GM12801 (cell line): Measurements from ENCODE around the gene SAMD9L.

Experiments
- CTCF ChIP-seq: IDR thresholded peaks from one replicate; pipeline ENCODE4 v1.5.1; 2011; ENCODE audit warnings: control low read depth; ENCODE audit not compliant: insufficient read length; ENCODE audit errors: extremely low read depth

SAMD9L gene

GRCh38 chr7:93176992-93177580 lies 28.9 kb upstream of the SAMD9L start:
- TF ChIP-seq CTCF = no peak

- TF ChIP-seq CTCF = no peak
Measured at GRCh38 chr7:93175219-93175618, 27.0 kb upstream of the SAMD9L start.

GRCh38 chr7:93172683-93173082 lies 24.5 kb upstream of the SAMD9L start:
- no peak for TF ChIP-seq CTCF

- no peak for TF ChIP-seq CTCF
Measured at GRCh38 chr7:93171606-93172226, 23.5 kb upstream of the SAMD9L start.

- TF ChIP-seq CTCF = no peak
Measured at GRCh38 chr7:93165447-93165846, 17.3 kb upstream of the SAMD9L start.

GRCh38 chr7:93164766-93165165 lies 16.6 kb upstream of the SAMD9L start:
- TF ChIP-seq CTCF = no peak

GRCh38 chr7:93161181-93161762 lies 13.1 kb upstream of the SAMD9L start:
- no peak for TF ChIP-seq CTCF
